BLaER1 (cell line): Measurements from ENCODE around the gene MAN2A2.
"Not testable (repeated sequence)": the region's sequence is repeated elsewhere in the genome, so short reads cannot be mapped to it uniquely, and the experiment has no call there.

Experiments
- H3K27ac ChIP-seq: shearing (Covaris generic); formaldehyde crosslinking; 2 replicates; pipeline ENCODE4 v1.8.1; 2022
- H3K27me3 ChIP-seq: shearing (Covaris generic); formaldehyde crosslinking; 2 replicates; pipeline ENCODE4 v1.8.1; 2022
- H3K36me3 ChIP-seq: shearing (Covaris generic); formaldehyde crosslinking; 2 replicates; pipeline ENCODE4 v1.8.1; 2022
- H3K4me1 ChIP-seq: shearing (Covaris generic); formaldehyde crosslinking; 2 replicates; pipeline ENCODE4 v1.8.1; 2022
- H3K4me2 ChIP-seq: shearing (Covaris generic); formaldehyde crosslinking; 2 replicates; pipeline ENCODE4 v1.8.1; 2022
- H3K4me3 ChIP-seq: shearing (Covaris generic); formaldehyde crosslinking; 2 replicates; pipeline ENCODE4 v1.8.1; 2022
- H3K9ac ChIP-seq: shearing (Covaris generic); formaldehyde crosslinking; 2 replicates; pipeline ENCODE4 v1.8.1; 2022
- H3K9me3 ChIP-seq: shearing (Covaris generic); formaldehyde crosslinking; 2 replicates; pipeline ENCODE4 v1.8.1; 2022
- H4K20me1 ChIP-seq: shearing (Covaris generic); formaldehyde crosslinking; 2 replicates; pipeline ENCODE4 v1.8.1; 2022
- Cebpa-rat ChIP-seq: shearing (Covaris generic); IDR thresholded peaks from 2 replicates; pipeline ENCODE4 v1.8.1; 2022

The MAN2A2 gene

DNA sequence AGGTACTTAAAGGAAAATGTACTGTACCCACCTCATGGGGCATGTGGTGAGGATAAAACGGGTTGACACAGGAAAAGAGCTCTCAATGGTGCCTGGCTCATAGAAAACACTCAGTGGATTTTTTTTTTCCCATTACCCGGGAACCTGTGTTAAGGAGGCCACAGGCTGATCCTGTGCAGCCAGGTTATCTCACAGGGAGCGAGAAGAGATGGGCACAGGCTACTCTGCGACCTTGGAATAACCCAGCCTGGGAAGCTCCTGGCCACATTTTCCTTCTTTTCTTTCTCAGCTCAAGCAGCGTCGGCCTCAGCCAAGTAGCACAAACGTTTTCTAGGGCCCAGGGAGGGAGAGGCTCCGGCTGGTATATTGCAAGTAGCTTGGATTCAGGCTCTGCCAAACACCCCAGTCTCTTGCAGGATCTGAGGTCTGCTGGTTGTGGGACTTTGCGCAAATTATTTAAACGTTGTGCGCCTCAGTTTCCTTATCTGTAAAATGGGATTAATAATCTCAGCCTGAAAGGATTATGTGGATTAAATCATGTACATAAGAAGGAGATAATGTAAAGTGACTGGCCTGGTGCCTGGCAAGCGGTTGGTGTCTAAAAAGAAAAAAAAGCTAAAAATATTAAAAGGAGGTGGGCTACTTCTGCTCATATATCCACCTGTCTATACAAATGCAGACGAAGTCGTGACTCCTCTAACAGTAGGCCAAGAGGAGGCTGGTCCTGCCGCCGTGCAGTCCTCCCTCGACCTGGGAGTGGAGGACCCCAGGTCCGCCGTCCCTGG lies 32.6 kb upstream of the MAN2A2 start:
- Histone ChIP-seq H4K20me1 (peaks cover 36% of the 10 kb centered on the region), H3K36me3 (peaks cover 3% of the 10 kb centered on the region), H3K27ac (peak overlapping the region; percentile 95), H3K9me3 (no peaks in the 10 kb centered on the region), H3K4me1 (peaks cover 51% of the 10 kb centered on the region), H3K27me3 (no peaks in the 10 kb centered on the region), H3K9ac (peak overlapping the region; percentile 93), H3K4me2 (peak overlapping the region; percentile 99), H3K4me3 (peak overlapping the region; percentile 98)
- TF ChIP-seq Cebpa-rat = no peak

DNA sequence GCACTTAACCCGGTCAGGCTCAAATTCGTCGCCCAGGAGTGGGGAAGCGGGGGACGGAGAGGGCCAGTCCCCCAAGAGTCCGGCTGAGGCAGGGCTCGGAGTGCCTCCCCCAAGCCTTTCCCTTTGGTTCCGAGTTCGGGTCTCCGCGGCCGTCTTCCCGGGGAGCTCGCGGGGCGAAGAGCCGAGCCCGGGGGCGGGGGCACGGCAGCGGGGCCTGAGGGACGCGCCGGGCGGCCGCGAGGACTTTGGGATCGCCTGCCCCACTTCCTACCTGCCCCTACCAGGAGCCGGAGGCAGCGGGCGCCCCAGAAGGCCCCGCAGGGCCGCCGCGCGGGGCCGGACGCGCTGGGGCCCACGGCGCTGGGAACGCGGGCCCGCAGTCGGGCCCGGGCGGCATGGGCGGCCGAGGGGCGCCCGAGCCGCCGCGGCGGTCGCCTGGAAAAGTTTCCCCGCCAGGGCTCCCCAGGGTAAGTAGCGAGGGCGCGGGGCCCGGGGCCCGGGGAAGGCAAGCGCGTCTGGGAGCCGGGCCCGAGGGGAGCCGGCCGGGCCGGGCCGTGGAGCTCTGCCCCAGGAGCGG lies 31.9 kb upstream of the MAN2A2 start:
- H3K9me3 ChIP-seq = no peaks in the 10 kb centered on the region
- peaks cover 43% of the 10 kb centered on the region for H4K20me1 ChIP-seq
- peak overlapping the region; percentile 95 for H3K27ac ChIP-seq
- H3K4me1 ChIP-seq = peaks cover 57% of the 10 kb centered on the region
- no peaks in the 10 kb centered on the region for H3K27me3 ChIP-seq
- H3K36me3 ChIP-seq = peaks cover 9% of the 10 kb centered on the region
- H3K9ac ChIP-seq = peak overlapping the region; percentile 93
- TF ChIP-seq Cebpa-rat = no peak
- peak overlapping the region; percentile 99 for H3K4me2 ChIP-seq
- H3K4me3 ChIP-seq = peak overlapping the region; percentile 98

DNA sequence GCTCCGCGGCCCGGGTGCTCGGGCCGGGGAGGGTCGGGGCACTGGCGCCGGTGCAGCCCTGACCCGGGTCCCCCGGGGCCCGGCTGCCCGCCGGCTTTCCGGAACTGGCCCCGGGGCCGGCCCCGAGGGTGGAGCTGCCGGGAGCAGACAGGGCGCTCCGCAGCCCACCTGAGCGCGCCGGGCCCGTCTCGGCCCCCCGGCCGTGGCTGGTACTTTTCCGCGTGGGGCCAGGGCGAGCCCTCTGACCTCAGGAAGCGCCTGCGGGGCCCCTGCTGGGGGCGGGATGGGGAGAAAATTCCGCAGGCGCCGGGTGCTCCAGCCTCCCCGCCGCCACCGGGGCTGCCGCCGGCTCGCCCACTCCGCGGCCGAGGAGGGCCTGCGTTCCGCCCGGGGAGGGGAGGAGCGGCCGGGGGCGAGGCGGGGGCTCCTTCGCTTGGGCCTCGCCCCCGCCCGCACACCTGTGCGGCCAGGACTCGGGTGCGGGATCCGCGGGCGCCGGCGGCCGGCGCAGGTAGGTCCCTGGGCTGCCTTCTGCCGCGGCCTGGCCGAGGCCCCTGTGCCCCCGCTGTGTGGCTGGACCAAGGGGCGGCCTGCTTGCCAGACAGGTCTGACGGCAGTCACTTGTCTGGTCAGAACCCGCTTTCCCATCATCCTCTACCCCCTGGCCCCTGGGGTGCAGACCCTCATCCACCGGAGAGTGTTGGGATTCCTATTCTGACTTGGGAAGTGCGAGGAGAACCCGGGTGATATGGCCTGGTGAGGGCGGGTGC lies 31.2 kb upstream of the MAN2A2 start:
- Histone ChIP-seq H3K4me2 (peak overlapping the region; percentile 99), H3K4me1 (peaks cover 57% of the 10 kb centered on the region), H3K9me3 (no peaks in the 10 kb centered on the region), H4K20me1 (peaks cover 49% of the 10 kb centered on the region), H3K27ac (peak overlapping the region; percentile 95), H3K4me3 (peak overlapping the region; percentile 98), H3K36me3 (peaks cover 16% of the 10 kb centered on the region), H3K9ac (peak overlapping the region; percentile 93), H3K27me3 (no peaks in the 10 kb centered on the region)
- TF ChIP-seq Cebpa-rat = no peak

DNA sequence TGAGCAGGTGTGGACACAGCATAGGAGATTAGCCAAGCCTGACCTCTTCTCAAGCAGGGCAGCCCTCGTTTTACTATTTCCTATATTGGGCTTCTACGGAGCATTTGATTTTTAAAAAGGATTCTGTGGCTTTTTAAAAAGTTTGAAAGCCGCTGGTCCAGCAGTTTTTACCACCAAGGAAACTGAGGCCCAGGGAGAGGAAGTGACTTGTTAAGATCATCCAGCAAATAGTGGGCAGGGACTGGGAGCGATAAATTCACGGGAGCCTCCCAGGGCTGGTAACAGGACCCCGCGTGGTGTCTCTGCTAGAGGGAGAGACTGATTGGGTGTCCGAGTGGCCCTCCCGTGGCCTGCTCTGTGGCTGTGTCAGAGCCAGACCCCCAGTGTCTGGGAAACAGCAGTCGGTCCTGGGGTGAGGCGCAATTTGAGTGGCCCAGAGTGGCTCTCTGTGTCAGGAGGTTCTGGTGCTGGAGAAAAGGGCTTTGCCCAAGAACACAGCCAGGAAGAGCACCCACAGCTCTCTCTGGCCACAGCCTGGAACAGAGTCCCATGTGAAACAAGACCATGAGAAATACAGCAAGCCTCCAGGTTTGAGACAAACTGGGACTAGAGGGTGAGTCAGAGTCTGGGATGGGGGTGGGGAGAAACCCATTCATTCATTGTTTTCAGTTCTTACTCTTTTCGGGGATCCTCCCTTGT lies 30.5 kb upstream of the MAN2A2 start:
- Histone ChIP-seq H3K9me3 (no peaks in the 10 kb centered on the region), H4K20me1 (peaks cover 49% of the 10 kb centered on the region), H3K4me1 (peaks cover 57% of the 10 kb centered on the region), H3K9ac (peak overlapping the region; percentile 93), H3K27me3 (no peaks in the 10 kb centered on the region), H3K36me3 (peaks cover 23% of the 10 kb centered on the region), H3K4me2 (peak overlapping the region; percentile 99), H3K4me3 (peak overlapping the region; percentile 98), H3K27ac (peak overlapping the region; percentile 95)
- TF ChIP-seq Cebpa-rat = no peak

DNA sequence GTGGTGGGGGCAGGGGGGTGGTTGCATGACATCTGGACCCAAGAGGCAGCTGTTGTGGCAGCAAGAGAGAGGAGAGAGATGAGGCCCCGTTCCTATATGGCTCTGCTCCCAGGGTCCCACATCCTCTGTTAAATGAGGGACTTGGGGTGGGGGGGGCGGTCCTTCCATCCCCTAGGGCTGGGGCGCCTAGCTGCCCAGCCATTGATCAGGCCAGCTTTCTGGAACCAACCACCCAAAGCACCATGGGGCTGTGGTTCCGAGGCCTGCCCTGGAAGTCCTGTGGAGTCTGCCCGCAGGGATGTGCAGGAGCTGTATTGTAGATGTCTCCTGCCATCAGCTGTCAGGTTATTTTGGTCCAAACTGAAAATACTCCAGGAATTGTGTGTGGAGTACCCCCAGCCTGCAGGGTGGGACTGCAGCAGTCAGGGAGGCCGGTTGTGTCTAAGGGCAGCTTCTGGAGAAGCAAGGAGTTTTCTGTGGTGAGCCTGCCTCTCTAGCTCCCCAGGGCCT lies 29.6 kb upstream of the MAN2A2 start:
- H3K27ac ChIP-seq = 0 out of 2 replicates have a peak overlapping the region, but pooled peaks have one; percentile 6
- H3K4me1 ChIP-seq = peaks cover 57% of the 10 kb centered on the region
- 0 out of 2 replicates have a peak overlapping the region, but pooled peaks have one; percentile 93 for H3K9ac ChIP-seq
- H4K20me1 ChIP-seq = peaks cover 49% of the 10 kb centered on the region
- no peaks in the 10 kb centered on the region for H3K27me3 ChIP-seq
- H3K4me2 ChIP-seq = peak overlapping the region; percentile 99
- TF ChIP-seq Cebpa-rat = no peak
- H3K4me3 ChIP-seq = no peak overlapping the region
- H3K36me3 ChIP-seq = peaks cover 33% of the 10 kb centered on the region
- H3K9me3 ChIP-seq = no peaks in the 10 kb centered on the region

DNA sequence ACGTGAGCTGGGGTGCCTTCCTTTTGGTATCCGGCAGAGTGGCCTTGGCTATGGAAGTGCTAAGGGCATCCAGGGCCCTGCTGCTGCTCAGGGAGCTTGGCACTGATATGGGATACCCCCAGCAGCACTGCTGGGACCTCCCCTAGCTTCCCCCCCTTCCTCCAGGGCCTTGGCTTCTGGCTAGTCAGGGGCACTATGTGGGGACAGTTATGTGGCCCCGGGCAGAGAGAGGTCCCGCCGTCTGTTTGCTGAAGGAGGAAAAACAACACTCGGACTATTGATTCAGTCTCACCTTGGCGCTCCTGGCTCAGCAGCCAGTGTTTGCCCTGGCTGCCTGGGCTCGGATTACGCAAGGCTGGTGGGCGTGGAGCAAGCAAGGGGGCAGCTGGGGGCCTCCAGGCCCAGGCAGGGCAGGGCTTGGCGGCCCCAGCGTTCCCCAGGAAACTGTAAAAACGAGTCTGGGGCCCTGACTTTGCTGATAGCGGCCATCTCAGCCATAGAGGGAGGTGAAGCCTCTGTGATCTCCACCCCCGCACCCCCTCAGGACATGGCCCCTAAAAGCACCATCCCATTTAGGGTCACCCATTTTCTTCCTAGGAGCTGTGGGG lies 29.0 kb upstream of the MAN2A2 start:
- H3K4me2 ChIP-seq = peak overlapping the region; percentile 99
- H3K4me1 ChIP-seq = peaks cover 53% of the 10 kb centered on the region
- peak; percentile 49; the same call in 1 of the 2 replicates for TF ChIP-seq Cebpa-rat
- no peak overlapping the region for H3K4me3 ChIP-seq
- peaks cover 49% of the 10 kb centered on the region for H4K20me1 ChIP-seq
- no peaks in the 10 kb centered on the region for H3K27me3 ChIP-seq
- H3K9ac ChIP-seq = no peak overlapping the region
- no peaks in the 10 kb centered on the region for H3K9me3 ChIP-seq
- H3K27ac ChIP-seq = 0 out of 2 replicates have a peak overlapping the region, but pooled peaks have one; percentile 6
- peaks cover 38% of the 10 kb centered on the region for H3K36me3 ChIP-seq

DNA sequence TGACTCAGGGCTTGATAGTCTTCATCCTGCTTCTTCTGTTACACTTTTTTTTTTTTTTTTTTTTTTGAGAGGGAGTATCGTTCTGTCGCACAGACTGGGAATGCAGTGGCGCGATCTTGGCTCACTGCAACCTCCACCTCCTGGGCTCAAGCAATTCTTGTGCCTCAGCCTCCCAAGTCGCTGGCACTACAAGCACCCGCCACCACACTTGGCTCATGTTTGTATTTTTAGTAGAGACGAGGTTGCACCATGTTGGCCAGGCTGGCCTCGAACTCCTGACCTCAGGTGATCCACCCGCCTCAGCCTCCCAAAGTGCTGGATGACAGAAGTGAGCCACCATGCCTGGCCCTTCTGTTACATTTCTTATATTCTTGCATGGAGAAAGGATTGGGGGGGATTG lies 28.1 kb upstream of the MAN2A2 start:
- not testable (repeated sequence) for H3K27me3 ChIP-seq, H3K9ac ChIP-seq, H3K9me3 ChIP-seq, H3K4me3 ChIP-seq, H3K27ac ChIP-seq, H3K4me2 ChIP-seq
- H3K36me3 ChIP-seq = peaks cover 47% of the 10 kb centered on the region
- peaks cover 51% of the 10 kb centered on the region for H3K4me1 ChIP-seq
- peaks cover 49% of the 10 kb centered on the region for H4K20me1 ChIP-seq

DNA sequence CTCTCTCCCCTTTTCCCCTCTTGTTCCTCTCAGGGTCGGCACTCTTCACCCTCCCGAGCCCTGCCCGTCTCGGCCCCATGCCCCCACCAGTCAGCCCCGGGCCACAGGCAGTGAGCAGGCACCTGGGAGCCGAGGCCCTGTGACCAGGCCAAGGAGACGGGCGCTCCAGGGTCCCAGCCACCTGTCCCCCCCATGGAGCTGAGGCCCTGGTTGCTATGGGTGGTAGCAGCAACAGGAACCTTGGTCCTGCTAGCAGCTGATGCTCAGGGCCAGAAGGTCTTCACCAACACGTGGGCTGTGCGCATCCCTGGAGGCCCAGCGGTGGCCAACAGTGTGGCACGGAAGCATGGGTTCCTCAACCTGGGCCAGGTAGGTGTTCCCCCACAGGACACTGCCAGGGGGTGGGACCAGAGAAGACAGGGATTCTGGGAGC lies 27.5 kb upstream of the MAN2A2 start:
- H3K27ac ChIP-seq = no peak overlapping the region
- no peaks in the 10 kb centered on the region for H3K27me3 ChIP-seq
- no peak overlapping the region for H3K4me2 ChIP-seq
- peaks cover 49% of the 10 kb centered on the region for H4K20me1 ChIP-seq
- H3K4me1 ChIP-seq = peaks cover 51% of the 10 kb centered on the region
- no peak overlapping the region for H3K9ac ChIP-seq
- H3K4me3 ChIP-seq = no peak overlapping the region
- peaks cover 53% of the 10 kb centered on the region for H3K36me3 ChIP-seq
- no peak for TF ChIP-seq Cebpa-rat
- H3K9me3 ChIP-seq = no peaks in the 10 kb centered on the region

DNA sequence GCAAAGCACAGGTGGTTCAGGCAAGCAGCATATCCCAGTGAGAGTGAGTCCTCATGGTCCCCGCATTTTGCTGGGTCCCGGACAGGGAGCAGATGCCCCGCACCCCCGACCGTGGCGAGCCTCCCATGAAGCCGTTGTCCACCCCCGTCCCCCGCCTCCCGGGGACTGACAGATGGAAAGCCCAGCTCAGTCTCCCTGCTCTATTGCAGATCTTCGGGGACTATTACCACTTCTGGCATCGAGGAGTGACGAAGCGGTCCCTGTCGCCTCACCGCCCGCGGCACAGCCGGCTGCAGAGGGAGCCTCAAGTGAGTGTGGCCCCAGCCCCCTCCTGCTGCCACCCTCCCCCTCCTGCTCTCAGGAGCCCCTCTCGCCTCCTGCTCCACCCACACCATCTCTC lies 27.1 kb upstream of the MAN2A2 start:
- Histone ChIP-seq H3K27ac (no peak overlapping the region), H3K4me3 (no peak overlapping the region), H3K27me3 (no peaks in the 10 kb centered on the region), H3K4me1 (peaks cover 46% of the 10 kb centered on the region), H3K4me2 (no peak overlapping the region), H3K9me3 (no peaks in the 10 kb centered on the region), H3K36me3 (peaks cover 58% of the 10 kb centered on the region), H4K20me1 (peaks cover 49% of the 10 kb centered on the region), H3K9ac (no peak overlapping the region)
- TF ChIP-seq Cebpa-rat = no peak
